Heart left ventricle (tissue), 16 donors: ENCODE measurements around the gene NEK4. TPM values are rescaled to one million over a fixed set of nuclear protein-coding genes. Genes with fewer than 3 reads are reported as not detected.

Experiments
- ATAC-seq, 4 donors: fragments of 200-7000 bp; cut with Tn5 transposase; one replicate each; pipeline ENCODE4 v1.9.1; 2020 to 2022; ENCODE audit warnings: moderate library complexity in 4 of 4, mild to moderate bottlenecking in 3 of 4, moderate number of reproducible peaks in 1 of 4
- DNase-seq, 5 donors: peaks; one replicate each; pipeline ENCODE4 v3.0.0-alpha.2; 2020
- H3K27ac ChIP-seq, 12 donors: fragments of 200-600 bp; sonication (generic) in 4 of 12; one replicate each; pipeline versions ENCODE4 v1.5.0 to v1.8.0; 2016 to 2022; ENCODE audit warnings: mild to moderate bottlenecking in 2 of 12
- H3K27me3 ChIP-seq, 9 donors: fragments of 200-600 bp; sonication (generic) in 2 of 9; one replicate each; pipeline versions ENCODE4 v1.5.1 to v1.8.0; 2016 to 2022; ENCODE audit warnings: mild to moderate bottlenecking in 3 of 9
- H3K36me3 ChIP-seq, 9 donors: fragments of 200-600 bp; sonication (generic) in 2 of 9; one replicate each; pipeline versions ENCODE4 v1.5.0 to v1.8.0; 2018 to 2022; ENCODE audit warnings: mild to moderate bottlenecking in 2 of 9
- H3K4me1 ChIP-seq, 12 donors: fragments of 200-600 bp; sonication (generic) in 4 of 12; one replicate each; pipeline versions ENCODE4 v1.5.0 to v1.8.0; 2016 to 2022; ENCODE audit warnings: mild to moderate bottlenecking in 3 of 12
- H3K4me3 ChIP-seq, 12 donors: fragments of 200-600 bp; sonication (generic) in 4 of 12; one replicate each; pipeline versions ENCODE4 v1.5.0 to v1.8.0; 2017 to 2022; ENCODE audit warnings: mild to moderate bottlenecking in 9 of 12, moderate library complexity in 4 of 12
- H3K9me3 ChIP-seq, 12 donors: fragments of 200-600 bp; sonication (generic) in 4 of 12; one replicate each; pipeline versions ENCODE4 v1.5.0 to v1.8.0; 2016 to 2022; ENCODE audit warnings: mild to moderate bottlenecking in 1 of 12
- POLR2A ChIP-seq, 2 donors: fragments of 450-650 bp; IDR thresholded peaks; one replicate each; pipeline ENCODE4 v1.6.1; 2017; ENCODE audit warnings: antibody characterized with exemption in 2 of 2, mild to moderate bottlenecking in 2 of 2, moderate library complexity in 2 of 2
- WGBS, 4 donors: extraction: QIAGEN DNeasy Blood & Tissue Kit in 2 of 4; methylation state at CpG; one replicate each; pipeline versions ENCODE4 v1.1.5 to v1.1.7; 2013 to 2018; 5-methylcytosine and 5-hydroxymethylcytosine counted together
- intact Hi-C, 10 donors: fragments of 100-400 bp; cut with DNase I; formaldehyde crosslinking; loops; one replicate each; pipeline versions ENCODE4 v1.11.1 to v1.14.2; 2022
- polyA plus RNA-seq, 2 donors: library from polyadenylated mRNA; stranded (reverse); fragments of 200-250 nt; gene quantifications; one replicate each; pipeline ENCODE4 v1.2.3, GENCODE V29; 2013
- total RNA-seq, 9 donors: library from RNA; depleted of rRNA in 2 of 9; stranded (reverse); fragments of >200 nt in 2 of 9; fragmentation: NEBNext Ultra II Directional in 3 of 9; extraction: Animal tissue kit (Norgen Biotek cat#: 25700) in 3 of 9; gene quantifications; one replicate each; pipeline versions ENCODE4 v1.1.0 to v1.2.4, GENCODE V29; 2016 to 2023
- TF ChIP-seq, protein P1 (sequence below), 12 donors: fragments of 200-600 bp; sonication (generic) in 4 of 12; IDR thresholded peaks; one replicate each; pipeline versions ENCODE4 v1.5.0 to v1.8.0; 2018 to 2022; ENCODE audit warnings: antibody characterized with exemption in 12 of 12, mild to moderate bottlenecking in 5 of 12
- donor health status: ischemic (EF 13 %, LVEDD 7.1; RV severe dilation, severe dysfunction).
- donor health status: healthy with polysubstance abuse.
- donor health status: DM: no; HTN: yes; CAD: no.
- donor health status: DM: no; HTN: no; CAD: no.
- donor health status: ischemic (EF 25% LVEDD 6.9; RV normal size, moderate dysfunction).
- donor health status: ischemic (EF 25% LVEDD 5.7; RV mildly dilated, moderate dysfunction).
- donor health status: healthy.
- donor health status: DM: yes; HTN: yes; CAD: no.
- donor health status: ischemic (EF 35%, LVEDD 5.7; RV mildly dilated, moderate dysfunction).
- donor health status: nonischemic (EF 11% LVEDD 7.7; RV severe dilation, severe dysfunction).
- donor health status: DM: yes; HTN: yes; CAD: no.
- donor health status: PGD.
- donor health status: ischemic (EF 29% LVEDD 5.4; RV normal size, mild dysfunction).
- donor health status: nonischemic (EF 23%, LVEDD 6.1; RV moderate dilation, normal function).

Gene NEK4
- total and polyA plus RNA-seq, 11 donors, result 2.7 to 21.5 (median 14.6) TPM

- TF ChIP-seq, protein P1, sequence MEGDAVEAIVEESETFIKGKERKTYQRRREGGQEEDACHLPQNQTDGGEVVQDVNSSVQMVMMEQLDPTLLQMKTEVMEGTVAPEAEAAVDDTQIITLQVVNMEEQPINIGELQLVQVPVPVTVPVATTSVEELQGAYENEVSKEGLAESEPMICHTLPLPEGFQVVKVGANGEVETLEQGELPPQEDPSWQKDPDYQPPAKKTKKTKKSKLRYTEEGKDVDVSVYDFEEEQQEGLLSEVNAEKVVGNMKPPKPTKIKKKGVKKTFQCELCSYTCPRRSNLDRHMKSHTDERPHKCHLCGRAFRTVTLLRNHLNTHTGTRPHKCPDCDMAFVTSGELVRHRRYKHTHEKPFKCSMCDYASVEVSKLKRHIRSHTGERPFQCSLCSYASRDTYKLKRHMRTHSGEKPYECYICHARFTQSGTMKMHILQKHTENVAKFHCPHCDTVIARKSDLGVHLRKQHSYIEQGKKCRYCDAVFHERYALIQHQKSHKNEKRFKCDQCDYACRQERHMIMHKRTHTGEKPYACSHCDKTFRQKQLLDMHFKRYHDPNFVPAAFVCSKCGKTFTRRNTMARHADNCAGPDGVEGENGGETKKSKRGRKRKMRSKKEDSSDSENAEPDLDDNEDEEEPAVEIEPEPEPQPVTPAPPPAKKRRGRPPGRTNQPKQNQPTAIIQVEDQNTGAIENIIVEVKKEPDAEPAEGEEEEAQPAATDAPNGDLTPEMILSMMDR (IDR thresholded peaks at IDR 0.05), result no peak
- no peak for TF ChIP-seq POLR2A (IDR thresholded peaks at IDR 0.05)
- no peak for ATAC-seq
- DNase-seq, result no peak
- 83 to 92% (median 88%) methylated on average over 4 of the region's 4 CpGs for WGBS, 4 donors
- intact Hi-C loops, result no loop called here
- Histone ChIP-seq H3K9me3 (no peaks in the 10 kb centered on the region), H3K36me3 (peaks cover 0 to 93% (median 88%) of the 10 kb centered on the region in 9 donors), H3K4me3 (no peak overlapping the region), H3K27ac (no peak overlapping the region), H3K27me3 (no peaks in the 10 kb centered on the region), H3K4me1 (no peaks in the 10 kb centered on the region)
These were observed 74.7 kb downstream of the NEK4 start for GRCh38 chr3:52695798-52696671.

GRCh38 chr3:52694528-52695189 is 76.1 kb downstream of the NEK4 start:
- Histone ChIP-seq H3K9me3 (no peaks in the 10 kb centered on the region), H3K27me3 (no peaks in the 10 kb centered on the region), H3K36me3 (peaks cover 2 to 100% (median 96%) of the 10 kb centered on the region in 9 donors), H3K27ac (no peak overlapping the region), H3K4me3 (no peak overlapping the region), H3K4me1 (no peaks in the 10 kb centered on the region)
- no peak for ATAC-seq
- intact Hi-C loops, result no loop called here
- TF ChIP-seq, protein P1 (IDR thresholded peaks at IDR 0.05), result no peak
- TF ChIP-seq POLR2A (IDR thresholded peaks at IDR 0.05), result no peak
- DNase-seq, result no peak
- WGBS, 4 donors, result 69 to 85% (median 76%) methylated on average over 7 of the region's 7 CpGs

- no peak for ATAC-seq
- Histone ChIP-seq H3K36me3 (peaks cover 5 to 100% (median 100%) of the 10 kb centered on the region in 9 donors), H3K9me3 (no peaks in the 10 kb centered on the region), H3K4me1 (peaks cover 0 to 2% (median 0%) of the 10 kb centered on the region in 12 donors), H3K27me3 (no peaks in the 10 kb centered on the region), H3K27ac (no peak overlapping the region), H3K4me3 (no peak overlapping the region)
- intact Hi-C loops, result no loop called here
- TF ChIP-seq, protein P1 (IDR thresholded peaks at IDR 0.05), result no peak
- no peak for TF ChIP-seq POLR2A (IDR thresholded peaks at IDR 0.05)
- DNase-seq, result no peak
These were observed 77.7 kb downstream of the NEK4 start for GRCh38 chr3:52693071-52693470.

GRCh38 chr3:52690560-52690959 is 80.2 kb downstream of the NEK4 start:
- WGBS, 4 donors, result 89 to 96% (median 93%) methylated on average over 2 of the region's 2 CpGs
- DNase-seq (no peak), ATAC-seq (no peak)
- no peaks in the 10 kb centered on the region for H3K27me3 ChIP-seq
- H3K27ac ChIP-seq, result no peak overlapping the region
- intact Hi-C loops, result no loop called here
- peaks cover 0 to 24% (median 10%) of the 10 kb centered on the region in 12 donors for H3K4me1 ChIP-seq
- H3K4me3 ChIP-seq, result no peak overlapping the region
- no peaks in the 10 kb centered on the region for H3K9me3 ChIP-seq
- peaks cover 5 to 89% (median 86%) of the 10 kb centered on the region in 9 donors for H3K36me3 ChIP-seq
- no peak for TF ChIP-seq POLR2A (IDR thresholded peaks at IDR 0.05)
- TF ChIP-seq, protein P1 (IDR thresholded peaks at IDR 0.05), result no peak
